Mesendoderm (in vitro differentiated cells): ENCODE measurements around the gene SRL.
A peak's percentile ranks its signal among the peaks of the same experiment; 100 is the strongest.

Source experiments
- DNase-seq: peaks from one replicate; pipeline ENCODE4 v3.0.0; 2013
- H2AK5ac ChIP-seq: 2 replicates; pipeline ENCODE4 v1.6.1; 2013; ENCODE audit warnings: low read length, inconsistent platforms
- H2BK120ac ChIP-seq: 2 replicates; pipeline ENCODE4 v1.6.1; 2013; ENCODE audit warnings: low read depth, mild to moderate bottlenecking, low read length, moderate library complexity, mixed read lengths
- H2BK15ac ChIP-seq: replicated peaks from 2 replicates; pipeline ENCODE4 v1.6.1; 2013; ENCODE audit warnings: low read depth, mild to moderate bottlenecking, moderate library complexity
- H2BK5ac ChIP-seq: 2 replicates; pipeline ENCODE4 v1.6.1; 2013; ENCODE audit warnings: low read length, inconsistent platforms
- H3K18ac ChIP-seq: 2 replicates; pipeline ENCODE4 v1.6.1; 2013; ENCODE audit warnings: mild to moderate bottlenecking, low read length, mixed read lengths
- H3K23ac ChIP-seq: one replicate; pipeline ENCODE4 v1.6.1; 2013; ENCODE audit warnings: low read length
- H3K27ac ChIP-seq: 2 replicates; pipeline ENCODE4 v1.5.1; 2013; ENCODE audit warnings: low read depth, mild to moderate bottlenecking, inconsistent platforms, low read length, moderate library complexity
- H3K27me3 ChIP-seq: 2 replicates; pipeline ENCODE4 v1.6.1; 2013; ENCODE audit warnings: low read length, control low read depth, mild to moderate bottlenecking, inconsistent platforms; ENCODE audit not compliant: insufficient read depth, poor library complexity
- H3K36me3 ChIP-seq: 2 replicates; pipeline ENCODE4 v1.6.1; 2013; ENCODE audit warnings: low read length, inconsistent platforms; ENCODE audit not compliant: control insufficient read depth, insufficient read depth
- H3K4ac ChIP-seq: one replicate; pipeline ENCODE4 v1.6.1; 2013; ENCODE audit warnings: low read depth, mild to moderate bottlenecking, low read length, moderate library complexity
- H3K4me1 ChIP-seq: 2 replicates; pipeline ENCODE4 v1.6.1; 2013; ENCODE audit warnings: low read depth, low read length, inconsistent platforms; ENCODE audit not compliant: control insufficient read depth
- H3K4me2 ChIP-seq: 2 replicates; pipeline ENCODE4 v1.6.1; 2013; ENCODE audit warnings: low read length
- H3K4me3 ChIP-seq: 2 replicates; pipeline ENCODE4 v1.5.1; 2013; ENCODE audit warnings: mild to moderate bottlenecking, low read length
- H3K56ac ChIP-seq: one replicate; pipeline ENCODE4 v1.6.1; 2013; ENCODE audit warnings: low read length
- H3K79me1 ChIP-seq: 2 replicates; pipeline ENCODE4 v1.6.1; 2013; ENCODE audit warnings: low read length, inconsistent platforms
- H3K79me2 ChIP-seq: 2 replicates; pipeline ENCODE4 v1.6.1; 2013; ENCODE audit warnings: mild to moderate bottlenecking, low read length; ENCODE audit not compliant: control insufficient read depth, insufficient read depth
- H3K9ac ChIP-seq: 2 replicates; pipeline ENCODE4 v1.6.1; 2013; ENCODE audit warnings: low read length, inconsistent platforms
- H4K5ac ChIP-seq: one replicate; pipeline ENCODE4 v1.6.1; 2013; ENCODE audit warnings: low read length
- H4K8ac ChIP-seq: one replicate; pipeline ENCODE4 v1.6.1; 2013; ENCODE audit warnings: low read depth, mild to moderate bottlenecking, control low read depth, low read length, moderate library complexity
- WGBS: extraction: QIAGEN DNeasy Blood & Tissue Kit; methylation state at CpG from one replicate; pipeline ENCODE4 v1.1.7; 2013; ENCODE audit warnings: low lambda C conversion rate, missing lambda C conversion rate; ENCODE audit not compliant: insufficient coverage; ENCODE audit errors: extremely low coverage; 5-methylcytosine and 5-hydroxymethylcytosine counted together

SRL gene

DNA sequence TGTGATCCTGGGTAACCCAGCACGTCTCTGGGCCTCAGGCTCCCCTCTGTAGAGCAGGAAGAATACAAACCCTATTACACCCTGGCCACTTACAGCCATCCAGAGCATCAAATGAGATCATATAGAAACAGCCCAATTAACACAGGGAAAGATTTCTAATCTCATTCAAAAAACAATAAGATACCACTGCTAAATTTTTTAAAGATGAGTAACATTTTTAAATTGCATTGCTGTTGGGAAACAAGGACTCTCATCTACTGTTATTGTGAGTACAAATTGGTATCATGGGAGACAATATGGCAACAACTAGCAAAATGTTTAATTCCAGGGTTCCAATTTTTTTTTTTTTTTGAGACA lies 41.1 kb downstream of the SRL start:
- Histone ChIP-seq H3K4me2 (no peak overlapping the region), H2BK120ac (no peak overlapping the region), H3K27me3 (no peaks in the 10 kb centered on the region), H4K8ac (no peak overlapping the region), H3K79me2 (no peaks in the 10 kb centered on the region), H3K18ac (no peak overlapping the region), H3K4me3 (no peak overlapping the region), H3K56ac (no peak overlapping the region), H3K4ac (no peak overlapping the region), H3K36me3 (no peaks in the 10 kb centered on the region), H2BK5ac (no peak overlapping the region), H3K9ac (no peak overlapping the region), H3K79me1 (no peaks in the 10 kb centered on the region), H3K4me1 (peaks cover 3% of the 10 kb centered on the region), H3K27ac (no peak overlapping the region), H4K5ac (no peak overlapping the region), H3K23ac (no peak overlapping the region), H2AK5ac (no peak overlapping the region), H2BK15ac (no peak overlapping the region)
- no peak for DNase-seq
- WGBS, result no CpG with 5 or more reads among the region's 1 CpG

DNA sequence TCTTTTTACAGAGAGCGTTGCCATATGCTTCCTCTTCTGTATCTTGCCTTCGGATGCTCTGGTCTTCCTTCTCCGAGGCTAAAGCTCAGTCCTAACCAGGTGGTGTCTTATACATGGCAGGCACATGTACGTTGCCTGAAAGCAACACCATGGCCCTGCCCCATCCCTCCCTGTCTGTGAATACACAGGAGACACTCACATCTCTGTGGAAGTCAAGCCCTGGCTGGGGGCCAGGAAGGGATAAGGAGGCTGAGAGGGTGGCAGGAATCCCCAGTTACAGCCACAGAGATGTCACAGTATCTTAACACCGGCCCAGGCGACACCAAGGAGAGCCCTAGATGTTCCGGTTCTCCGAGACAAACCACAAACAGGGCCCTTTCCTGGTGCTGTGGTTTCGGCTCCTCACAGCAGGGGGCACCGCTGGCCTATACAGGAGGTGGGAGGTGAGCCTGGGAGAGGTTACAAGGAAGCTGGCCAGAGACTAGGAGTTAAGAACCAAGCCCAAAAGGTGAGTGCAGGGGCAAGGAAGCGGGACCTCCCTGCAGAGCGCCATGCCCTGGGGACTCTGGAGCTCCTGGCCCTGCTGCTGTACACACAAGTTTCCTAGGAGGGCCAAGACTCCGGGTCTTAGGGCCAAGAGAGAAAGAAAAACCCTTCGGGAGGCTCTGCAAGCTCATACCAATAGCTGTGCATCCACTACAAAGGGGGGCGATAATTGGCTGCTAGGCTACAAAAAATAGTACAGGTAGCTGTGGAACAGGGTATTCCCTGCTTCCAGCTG lies 41.7 kb downstream of the SRL start:
- no peak overlapping the region for H4K5ac ChIP-seq
- H3K36me3 ChIP-seq, result no peaks in the 10 kb centered on the region
- peaks cover 3% of the 10 kb centered on the region for H3K4me1 ChIP-seq
- no CpG with 5 or more reads among the region's 15 CpGs for WGBS
- H2BK120ac ChIP-seq, result no peak overlapping the region
- no peak overlapping the region for H3K4me2 ChIP-seq
- no peak overlapping the region for H3K23ac ChIP-seq
- no peak overlapping the region for H2AK5ac ChIP-seq
- H2BK5ac ChIP-seq, result no peak overlapping the region
- H3K18ac ChIP-seq, result no peak overlapping the region
- H4K8ac ChIP-seq, result no peak overlapping the region
- H3K79me1 ChIP-seq, result no peaks in the 10 kb centered on the region
- peak; percentile 66 for DNase-seq
- no peak overlapping the region for H2BK15ac ChIP-seq
- H3K4ac ChIP-seq, result no peak overlapping the region
- H3K4me3 ChIP-seq, result no peak overlapping the region
- H3K27me3 ChIP-seq, result no peaks in the 10 kb centered on the region
- H3K9ac ChIP-seq, result no peak overlapping the region
- H3K56ac ChIP-seq, result peak overlapping the region; percentile 17
- H3K27ac ChIP-seq, result no peak overlapping the region
- no peaks in the 10 kb centered on the region for H3K79me2 ChIP-seq

DNA sequence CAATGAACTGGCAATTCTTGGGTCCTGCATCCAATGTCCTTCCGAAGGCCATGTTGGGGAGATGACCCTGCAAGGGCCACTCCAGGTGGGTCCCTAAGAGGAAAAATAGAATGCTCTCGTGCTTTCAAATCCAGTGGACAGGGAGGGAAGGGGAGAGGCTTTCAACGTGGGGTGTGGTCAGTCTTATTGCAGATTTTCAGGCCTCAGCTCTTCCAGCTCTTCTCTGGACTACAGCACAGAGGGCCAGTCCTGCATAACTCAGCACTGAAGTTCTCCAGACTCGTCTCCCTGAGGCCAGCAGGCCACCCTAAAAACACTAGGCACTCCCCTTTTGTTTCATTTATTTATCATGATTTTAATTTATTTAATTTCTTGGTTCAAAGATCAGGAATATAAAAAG lies 43.1 kb downstream of the SRL start:
- Histone ChIP-seq H3K4me3 (no peak overlapping the region), H3K79me2 (no peaks in the 10 kb centered on the region)
- no CpG with 5 or more reads among the region's 4 CpGs for WGBS

DNA sequence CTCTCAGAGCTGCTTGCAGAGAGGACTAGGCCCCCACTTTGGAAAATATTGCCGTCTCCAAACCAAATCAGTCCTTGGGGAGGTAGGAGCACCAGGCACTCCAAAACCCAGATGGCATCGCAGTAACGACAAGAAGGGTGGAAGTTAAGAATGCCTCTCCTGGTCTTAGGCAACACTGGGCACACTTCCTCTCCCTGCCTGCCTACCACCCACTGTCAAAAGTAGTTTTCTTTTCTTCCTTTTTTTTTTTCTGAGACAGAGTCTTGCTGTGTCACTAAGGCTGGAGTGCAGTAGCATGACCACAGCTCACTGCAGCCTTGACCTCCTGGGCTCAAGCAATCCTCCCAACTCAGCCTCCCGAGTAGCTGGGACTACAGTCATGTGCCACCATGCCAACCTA lies 47.2 kb downstream of the SRL start:
- Histone ChIP-seq H3K18ac (no peak overlapping the region), H3K79me1 (no peaks in the 10 kb centered on the region), H3K4ac (no peak overlapping the region), H4K8ac (no peak overlapping the region), H4K5ac (no peak overlapping the region), H3K27ac (no peak overlapping the region), H3K27me3 (no peaks in the 10 kb centered on the region), H3K4me1 (no peaks in the 10 kb centered on the region), H2AK5ac (no peak overlapping the region), H3K9ac (no peak overlapping the region), H3K23ac (no peak overlapping the region), H3K79me2 (no peaks in the 10 kb centered on the region), H2BK15ac (no peak overlapping the region), H2BK120ac (no peak overlapping the region), H2BK5ac (no peak overlapping the region), H3K36me3 (no peaks in the 10 kb centered on the region), H3K56ac (no peak overlapping the region), H3K4me2 (no peak overlapping the region), H3K4me3 (no peak overlapping the region)
- DNase-seq, result no peak
- no CpG with 5 or more reads among the region's 4 CpGs for WGBS

More for the DNA sequence above, 43.1 kb downstream of the SRL start:
- Histone ChIP-seq H4K8ac (no peak overlapping the region), H2AK5ac (no peak overlapping the region), H2BK15ac (no peak overlapping the region), H3K4me1 (peaks cover 3% of the 10 kb centered on the region), H2BK120ac (no peak overlapping the region), H3K23ac (no peak overlapping the region), H3K27ac (no peak overlapping the region), H3K79me1 (no peaks in the 10 kb centered on the region), H4K5ac (no peak overlapping the region), H3K18ac (no peak overlapping the region), H3K9ac (no peak overlapping the region), H3K4ac (no peak overlapping the region), H3K4me2 (no peak overlapping the region), H3K27me3 (no peaks in the 10 kb centered on the region), H2BK5ac (no peak overlapping the region), H3K36me3 (no peaks in the 10 kb centered on the region), H3K56ac (no peak overlapping the region)
- DNase-seq, result no peak

DNA sequence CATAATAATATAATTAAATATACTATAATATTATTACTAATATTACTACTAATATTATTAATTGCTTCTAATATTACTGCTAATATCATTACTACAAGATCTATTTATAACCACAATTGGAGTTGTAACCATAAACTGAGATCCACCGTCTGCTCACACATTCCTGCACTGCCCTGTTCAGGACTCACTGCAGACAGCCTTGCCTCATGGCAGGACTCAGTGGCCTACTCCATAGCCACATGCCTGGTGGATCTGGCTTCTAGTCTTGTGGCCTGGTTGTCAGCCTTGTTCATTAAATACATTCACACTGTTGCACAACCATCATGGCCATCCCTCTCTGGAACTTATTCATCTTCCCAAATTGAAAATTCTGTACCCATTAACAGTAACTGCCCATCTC lies 48.0 kb downstream of the SRL start:
- no CpG with 5 or more reads among the region's 1 CpG for WGBS

DNA sequence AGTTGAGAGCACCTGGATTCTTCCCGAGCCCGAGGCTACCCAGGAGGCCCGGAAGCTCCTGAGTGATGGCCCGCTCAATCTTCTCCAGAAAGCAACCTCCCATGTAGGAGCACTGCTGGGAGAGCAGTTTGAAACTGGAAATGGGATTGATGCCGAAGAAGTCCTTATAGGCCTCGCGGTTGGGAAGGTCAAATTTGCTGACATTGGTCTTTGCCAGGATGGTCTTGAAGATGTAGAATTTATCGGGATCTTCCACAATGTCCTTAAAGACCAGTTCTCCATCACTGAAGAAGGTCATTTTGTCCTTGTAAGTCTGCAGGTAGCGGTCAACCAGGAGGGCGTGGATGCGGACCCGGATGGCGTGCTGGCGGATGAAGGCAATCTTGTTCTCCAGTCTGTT lies 49.7 kb downstream of the SRL start:
- Histone ChIP-seq H3K36me3 (no peaks in the 10 kb centered on the region), H3K4ac (no peak overlapping the region), H3K18ac (no peak overlapping the region), H3K4me2 (no peak overlapping the region), H3K27me3 (no peaks in the 10 kb centered on the region), H3K9ac (no peak overlapping the region), H3K79me1 (no peaks in the 10 kb centered on the region), H4K8ac (no peak overlapping the region), H3K4me1 (no peaks in the 10 kb centered on the region), H2BK15ac (no peak overlapping the region), H3K27ac (no peak overlapping the region), H2AK5ac (no peak overlapping the region), H3K56ac (no peak overlapping the region), H2BK120ac (no peak overlapping the region), H2BK5ac (no peak overlapping the region), H4K5ac (no peak overlapping the region), H3K4me3 (no peak overlapping the region), H3K79me2 (no peaks in the 10 kb centered on the region), H3K23ac (no peak overlapping the region)
- WGBS, result no CpG with 5 or more reads among the region's 14 CpGs
- DNase-seq, result no peak

More for the DNA sequence above, 48.0 kb downstream of the SRL start:
- no peaks in the 10 kb centered on the region for H3K36me3 ChIP-seq
- no peak overlapping the region for H3K18ac ChIP-seq
- H3K79me2 ChIP-seq, result no peaks in the 10 kb centered on the region
- no peak overlapping the region for H4K5ac ChIP-seq
- no peak for DNase-seq
- H3K79me1 ChIP-seq, result no peaks in the 10 kb centered on the region
- H3K4me3 ChIP-seq, result no peak overlapping the region
- no peak overlapping the region for H4K8ac ChIP-seq
- no peak overlapping the region for H2BK120ac ChIP-seq
- no peaks in the 10 kb centered on the region for H3K27me3 ChIP-seq
- no peak overlapping the region for H2BK15ac ChIP-seq
- H3K4me2 ChIP-seq, result no peak overlapping the region
- no peaks in the 10 kb centered on the region for H3K4me1 ChIP-seq
- H3K9ac ChIP-seq, result no peak overlapping the region
- no peak overlapping the region for H2AK5ac ChIP-seq
- no peak overlapping the region for H3K23ac ChIP-seq
- H3K4ac ChIP-seq, result no peak overlapping the region
- no peak overlapping the region for H2BK5ac ChIP-seq
- no peak overlapping the region for H3K56ac ChIP-seq
- no peak overlapping the region for H3K27ac ChIP-seq
